HepG2 (cell line): ENCODE results near the gene HABP2. TPM values are rescaled to one million over a fixed set of nuclear protein-coding genes. Genes with fewer than 3 reads are reported as not detected.

Experiments
- ARNTL ChIP-seq: sonication (generic); formaldehyde crosslinking; IDR thresholded peaks from 2 replicates; pipeline ENCODE4 v1.4.0; 2020; ENCODE audit warnings: mild to moderate bottlenecking, missing genetic modification reagents
- DPF2 ChIP-seq: sonication (generic); formaldehyde crosslinking; IDR thresholded peaks from 2 replicates; pipeline ENCODE4 v1.4.0; 2020; ENCODE audit warnings: mild to moderate bottlenecking, low read depth, missing genetic modification reagents, borderline replicate concordance
- FOXO1 ChIP-seq: sonication (generic); formaldehyde crosslinking; IDR thresholded peaks from 2 replicates; pipeline ENCODE4 v1.4.0; 2020; ENCODE audit warnings: missing genetic modification reagents
- FOXP1 ChIP-seq, 2 experiments: fragments of 450-650 bp in 1 of 2; IDR thresholded peaks; 2 replicates each; pipeline ENCODE4 v1.6.1; 2017 to 2018; ENCODE audit warnings: antibody characterized with exemption in 1 of 2
- HDAC1 ChIP-seq: sonication (generic); formaldehyde crosslinking; IDR thresholded peaks from 2 replicates; pipeline ENCODE4 v1.5.1; 2020; ENCODE audit warnings: mild to moderate bottlenecking, missing genetic modification reagents
- MIER2 ChIP-seq: IDR thresholded peaks from 2 replicates; pipeline ENCODE4 v1.6.1; 2016; ENCODE audit warnings: missing biosample characterization, missing genetic modification reagents
- NCOA2 ChIP-seq: sonication (generic); formaldehyde crosslinking; IDR thresholded peaks from 2 replicates; pipeline ENCODE4 v1.8.0; 2022; ENCODE audit warnings: inconsistent platforms
- PHF21A ChIP-seq: sonication (generic); formaldehyde crosslinking; IDR thresholded peaks from 2 replicates; pipeline ENCODE4 v1.5.0; 2020; ENCODE audit warnings: mild to moderate bottlenecking, missing genetic modification reagents
- REPIN1 ChIP-seq: sonication (generic); formaldehyde crosslinking; IDR thresholded peaks from 2 replicates; pipeline ENCODE4 v1.8.0; 2022; ENCODE audit warnings: missing genetic modification reagents, low read depth, mild to moderate bottlenecking, borderline replicate concordance
- SRF ChIP-seq: IDR thresholded peaks from 2 replicates; pipeline ENCODE4 v1.6.1; 2011; ENCODE audit warnings: mild to moderate bottlenecking, low read depth, low read length, moderate library complexity
- THAP11 ChIP-seq: IDR thresholded peaks from 2 replicates; pipeline ENCODE4 v1.6.1; 2016; ENCODE audit warnings: missing biosample characterization, missing genetic modification reagents
- ZNF101 ChIP-seq: sonication (generic); formaldehyde crosslinking; IDR thresholded peaks from 2 replicates; pipeline ENCODE4 v1.4.0; 2020; ENCODE audit warnings: mild to moderate bottlenecking, low read depth, missing genetic modification reagents, borderline replicate concordance
- ZNF572 ChIP-seq: sonication (generic); formaldehyde crosslinking; IDR thresholded peaks from 2 replicates; pipeline ENCODE4 v1.5.1; 2020; ENCODE audit warnings: mild to moderate bottlenecking, missing genetic modification reagents
- ZNF607 ChIP-seq: sonication (generic); formaldehyde crosslinking; IDR thresholded peaks from 2 replicates; pipeline ENCODE4 v1.5.1; 2020; ENCODE audit warnings: missing genetic modification reagents, mild to moderate bottlenecking, borderline replicate concordance
- ZNF644 ChIP-seq: IDR thresholded peaks from 2 replicates; pipeline ENCODE4 v1.6.1; 2016; ENCODE audit warnings: low read depth
- ZNF782 ChIP-seq: sonication (generic); formaldehyde crosslinking; IDR thresholded peaks from 2 replicates; pipeline ENCODE4 v1.4.0; 2020; ENCODE audit warnings: missing genetic modification reagents, mild to moderate bottlenecking, borderline replicate concordance
- polyA plus RNA-seq, 8 experiments: library from polyadenylated mRNA; depleted of rRNA in 3 of 8; stranded (reverse) in 7 of 8; unstranded in 1 of 8; fragments of >200 nt; fragmentation: Illumina TruSeq in 4 of 8; extraction: Trizol in 4 of 8; gene quantifications; 2 replicates each; pipeline versions ENCODE4 v1.2.1 to v1.2.3, GENCODE V29; 2011 to 2016; ENCODE audit warnings: low read depth in 4 of 8, missing spikeins in 1 of 8, mixed read lengths in 1 of 8; ENCODE audit not compliant: insufficient read depth in 1 of 8
- total RNA-seq, 5 experiments: library from RNA; depleted of rRNA; stranded (reverse); fragments of >200 nt; fragmentation: Illumina TruSeq; extraction: Trizol; gene quantifications; 2 replicates each; pipeline ENCODE4 v1.2.3, GENCODE V29; 2016; ENCODE audit warnings: low read depth in 1 of 5
- TF ChIP-seq, protein P1 (sequence below): sonication (generic); formaldehyde crosslinking; IDR thresholded peaks from 2 replicates; pipeline ENCODE4 v1.5.1; 2020; ENCODE audit warnings: mild to moderate bottlenecking, moderate library complexity, missing genetic modification reagents
- TF ChIP-seq, protein P2 (sequence below): sonication (generic); formaldehyde crosslinking; IDR thresholded peaks from 2 replicates; pipeline ENCODE4 v1.4.0; 2020; ENCODE audit warnings: missing genetic modification reagents
- TF ChIP-seq, protein P3 (sequence below): sonication (generic); formaldehyde crosslinking; IDR thresholded peaks from 2 replicates; pipeline ENCODE4 v1.4.0; 2020; ENCODE audit warnings: missing genetic modification reagents
- TF ChIP-seq, protein P4 (sequence below): sonication (generic); formaldehyde crosslinking; IDR thresholded peaks from 2 replicates; pipeline ENCODE4 v1.8.1; 2023; ENCODE audit warnings: mild to moderate bottlenecking, missing genetic modification reagents
- TF ChIP-seq, protein P5 (sequence below): sonication (generic); formaldehyde crosslinking; IDR thresholded peaks from 2 replicates; pipeline ENCODE4 v1.8.1; 2023; ENCODE audit warnings: mild to moderate bottlenecking, moderate library complexity, missing genetic modification reagents

Gene HABP2
- total and polyA plus RNA-seq, 2 of the 13 experiments (the other 11 are each of a cell fraction or from before 2014, with no cell fraction given), result 0.12 to 0.13 TPM

DNA sequence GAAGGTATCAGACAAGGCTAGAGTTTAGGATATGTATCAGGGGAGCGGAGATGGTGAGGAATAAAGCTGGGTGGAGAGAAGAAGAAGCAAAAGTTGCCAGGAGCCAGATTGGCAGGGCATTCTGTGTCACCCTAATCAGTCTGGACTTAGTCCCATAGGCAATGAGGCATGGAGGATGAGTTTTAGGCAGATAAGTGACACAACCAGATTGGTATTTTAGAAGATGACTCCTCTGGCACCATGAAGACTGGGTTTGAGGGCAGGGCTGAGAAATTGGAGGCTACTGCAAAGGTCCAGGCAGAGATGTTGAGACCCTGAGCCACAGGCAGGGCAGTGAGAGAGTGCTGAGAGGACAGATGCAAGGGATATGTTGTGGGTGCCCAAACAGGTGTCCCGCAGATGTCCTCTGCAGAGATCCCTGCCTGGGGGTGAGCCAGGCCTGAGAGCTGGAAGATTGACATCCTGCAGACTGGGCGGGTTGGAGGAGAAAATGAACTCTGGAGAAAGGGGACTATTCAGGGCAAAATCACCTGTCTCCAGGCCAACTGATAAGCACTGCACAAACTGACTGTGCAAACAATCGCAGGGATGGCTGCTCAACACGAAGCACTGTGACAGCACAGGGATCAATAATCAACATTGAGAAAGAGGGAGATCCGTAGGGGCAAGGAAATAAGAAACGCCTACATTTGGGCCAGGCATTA, 11.9 kb upstream of the HABP2 start (continued):
- TF ChIP-seq ZNF572 (CRISPR knock-in tag) (0 out of 2 replicates have a peak, but pooled peaks have one; percentile 32), FOXP1 (IDR thresholded peaks at IDR 0.05) (no peak), FOXP1 (CRISPR knock-in tag; IDR thresholded peaks at IDR 0.05) (peak; percentile 44; the same call in 1 of the 2 replicates), ZNF644 (0 out of 2 replicates have a peak, but pooled peaks have one; percentile 31), ARNTL (CRISPR knock-in tag) (0 out of 2 replicates have a peak, but pooled peaks have one; percentile 49), HDAC1 (CRISPR knock-in tag) (peak; percentile 76), ZNF607 (CRISPR knock-in tag) (peak; percentile 52; the same call in 1 of the 2 replicates), MIER2 (CRISPR knock-in tag) (peak; percentile 34; the same call in 1 of the 2 replicates), REPIN1 (CRISPR knock-in tag) (peak; percentile 37; the same call in 1 of the 2 replicates), ZNF101 (CRISPR knock-in tag) (no peak), FOXO1 (peak; percentile 66), ZNF782 (CRISPR knock-in tag) (peak; percentile 47; the same call in 1 of the 2 replicates), DPF2 (CRISPR knock-in tag) (peak; percentile 74; the same call in 1 of the 2 replicates), SRF (no peak), PHF21A (CRISPR knock-in tag) (peak; percentile 66), NCOA2 (CRISPR knock-in tag) (peak; percentile 58), THAP11 (CRISPR knock-in tag) (peak; percentile 32; the same call in 1 of the 2 replicates)
- TF ChIP-seq, protein P1, sequence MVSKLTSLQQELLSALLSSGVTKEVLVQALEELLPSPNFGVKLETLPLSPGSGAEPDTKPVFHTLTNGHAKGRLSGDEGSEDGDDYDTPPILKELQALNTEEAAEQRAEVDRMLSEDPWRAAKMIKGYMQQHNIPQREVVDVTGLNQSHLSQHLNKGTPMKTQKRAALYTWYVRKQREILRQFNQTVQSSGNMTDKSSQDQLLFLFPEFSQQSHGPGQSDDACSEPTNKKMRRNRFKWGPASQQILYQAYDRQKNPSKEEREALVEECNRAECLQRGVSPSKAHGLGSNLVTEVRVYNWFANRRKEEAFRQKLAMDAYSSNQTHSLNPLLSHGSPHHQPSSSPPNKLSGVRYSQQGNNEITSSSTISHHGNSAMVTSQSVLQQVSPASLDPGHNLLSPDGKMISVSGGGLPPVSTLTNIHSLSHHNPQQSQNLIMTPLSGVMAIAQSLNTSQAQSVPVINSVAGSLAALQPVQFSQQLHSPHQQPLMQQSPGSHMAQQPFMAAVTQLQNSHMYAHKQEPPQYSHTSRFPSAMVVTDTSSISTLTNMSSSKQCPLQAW (CRISPR knock-in tag), result peak; percentile 45; the same call in 1 of the 2 replicates
- TF ChIP-seq, protein P2, sequence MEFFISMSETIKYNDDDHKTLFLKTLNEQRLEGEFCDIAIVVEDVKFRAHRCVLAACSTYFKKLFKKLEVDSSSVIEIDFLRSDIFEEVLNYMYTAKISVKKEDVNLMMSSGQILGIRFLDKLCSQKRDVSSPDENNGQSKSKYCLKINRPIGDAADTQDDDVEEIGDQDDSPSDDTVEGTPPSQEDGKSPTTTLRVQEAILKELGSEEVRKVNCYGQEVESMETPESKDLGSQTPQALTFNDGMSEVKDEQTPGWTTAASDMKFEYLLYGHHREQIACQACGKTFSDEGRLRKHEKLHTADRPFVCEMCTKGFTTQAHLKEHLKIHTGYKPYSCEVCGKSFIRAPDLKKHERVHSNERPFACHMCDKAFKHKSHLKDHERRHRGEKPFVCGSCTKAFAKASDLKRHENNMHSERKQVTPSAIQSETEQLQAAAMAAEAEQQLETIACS (CRISPR knock-in tag), result no peak
- TF ChIP-seq, protein P3, sequence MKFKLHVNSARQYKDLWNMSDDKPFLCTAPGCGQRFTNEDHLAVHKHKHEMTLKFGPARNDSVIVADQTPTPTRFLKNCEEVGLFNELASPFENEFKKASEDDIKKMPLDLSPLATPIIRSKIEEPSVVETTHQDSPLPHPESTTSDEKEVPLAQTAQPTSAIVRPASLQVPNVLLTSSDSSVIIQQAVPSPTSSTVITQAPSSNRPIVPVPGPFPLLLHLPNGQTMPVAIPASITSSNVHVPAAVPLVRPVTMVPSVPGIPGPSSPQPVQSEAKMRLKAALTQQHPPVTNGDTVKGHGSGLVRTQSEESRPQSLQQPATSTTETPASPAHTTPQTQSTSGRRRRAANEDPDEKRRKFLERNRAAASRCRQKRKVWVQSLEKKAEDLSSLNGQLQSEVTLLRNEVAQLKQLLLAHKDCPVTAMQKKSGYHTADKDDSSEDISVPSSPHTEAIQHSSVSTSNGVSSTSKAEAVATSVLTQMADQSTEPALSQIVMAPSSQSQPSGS (CRISPR knock-in tag), result peak; percentile 21; the same call in 1 of the 2 replicates
- TF ChIP-seq, protein P4, sequence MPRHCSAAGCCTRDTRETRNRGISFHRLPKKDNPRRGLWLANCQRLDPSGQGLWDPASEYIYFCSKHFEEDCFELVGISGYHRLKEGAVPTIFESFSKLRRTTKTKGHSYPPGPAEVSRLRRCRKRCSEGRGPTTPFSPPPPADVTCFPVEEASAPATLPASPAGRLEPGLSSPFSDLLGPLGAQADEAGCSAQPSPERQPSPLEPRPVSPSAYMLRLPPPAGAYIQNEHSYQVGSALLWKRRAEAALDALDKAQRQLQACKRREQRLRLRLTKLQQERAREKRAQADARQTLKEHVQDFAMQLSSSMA, result no peak
- TF ChIP-seq, protein P5, sequence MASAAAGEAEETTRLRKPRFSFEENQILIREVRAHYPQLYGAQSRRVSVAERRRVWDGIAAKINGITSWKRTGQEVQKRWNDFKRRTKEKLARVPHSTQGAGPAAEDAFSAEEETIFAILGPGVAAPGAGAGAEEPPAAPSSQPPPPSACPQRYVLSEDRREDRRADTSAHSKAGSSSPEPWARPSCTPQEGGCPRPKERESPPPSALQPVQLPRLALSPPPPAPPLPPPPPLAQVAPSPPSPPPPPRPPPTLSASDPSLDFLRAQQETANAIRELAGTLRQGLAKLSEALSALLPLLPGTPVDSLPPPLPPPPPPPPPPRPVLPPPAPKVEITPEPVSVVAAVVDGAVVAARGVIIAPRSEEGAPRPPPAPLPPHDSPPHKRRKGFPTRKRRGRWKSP (CRISPR knock-in tag), result 0 out of 2 replicates have a peak, but pooled peaks have one; percentile 36
